Vagina (tissue), 2 donors: ENCODE data around the gene CT47B1. TPM values are rescaled to one million over a fixed set of nuclear protein-coding genes. Genes with fewer than 3 reads are reported as not detected.

Experiments used
- DNase-seq, 2 donors: peaks; one replicate each; pipeline ENCODE4 v3.0.0-alpha.2; 2017; ENCODE audit errors: extremely low spot score in 2 of 2
- H3K27ac ChIP-seq: fragments of 200-600 bp; sonication (generic); one replicate; pipeline ENCODE4 v1.5.1; 2019
- H3K27me3 ChIP-seq: fragments of 200-600 bp; sonication (generic); one replicate; pipeline ENCODE4 v1.5.1; 2019
- H3K36me3 ChIP-seq, 2 donors: fragments of 200-600 bp; sonication (generic); one replicate each; pipeline ENCODE4 v1.5.1; 2017 to 2019
- H3K4me1 ChIP-seq: fragments of 200-600 bp; sonication (generic); one replicate; pipeline ENCODE4 v1.5.1; 2019
- H3K4me3 ChIP-seq, 2 donors: fragments of 200-600 bp; sonication (generic); 1 replicate in 1 of 2; 2 replicates in 1 of 2; pipeline ENCODE4 v1.5.1; 2016 to 2019
- H3K9me3 ChIP-seq: fragments of 200-600 bp; sonication (generic); one replicate; pipeline ENCODE4 v1.5.1; 2019
- CTCF ChIP-seq, 3 experiments: fragments of 450-650 bp in 2 of 3; fragments of 200-600 bp in 1 of 3; sonication (generic) in 1 of 3; IDR thresholded peaks; one replicate each; pipeline ENCODE4 v1.5.1; 2017 to 2019; ENCODE audit warnings: antibody characterized with exemption in 3 of 3, mild to moderate bottlenecking in 2 of 3, moderate library complexity in 2 of 3
- POLR2A ChIP-seq, 2 donors: fragments of 450-650 bp; IDR thresholded peaks; one replicate each; pipeline ENCODE4 v1.6.1; 2017; ENCODE audit warnings: antibody characterized with exemption in 2 of 2, mild to moderate bottlenecking in 2 of 2, moderate library complexity in 2 of 2
- POLR2AphosphoS5 ChIP-seq, 2 donors: sonication (generic); formaldehyde crosslinking; IDR thresholded peaks; one replicate each; pipeline ENCODE4 v1.9.0; 2017; ENCODE audit warnings: antibody characterized with exemption in 2 of 2, mild to moderate bottlenecking in 2 of 2, low read depth in 1 of 2; ENCODE audit not compliant: insufficient read depth in 1 of 2
- intact Hi-C: fragments of 100-400 bp; cut with DNase I; formaldehyde crosslinking; loops from one replicate; pipeline ENCODE4 v1.15.1; 2023
- small RNA-seq: library from RNA; depleted of rRNA; stranded (forward); fragments of <200 nt; gene quantifications from one replicate; pipeline ENCODE3, GENCODE V24; 2016
- total RNA-seq: library from RNA; depleted of rRNA; stranded (reverse); fragments of >200 nt; gene quantifications from one replicate; pipeline ENCODE4 v1.2.3, GENCODE V29; 2016

CT47B1 gene
- total RNA-seq, 1 donor from 2014 or later, result not detected

- H3K9me3 ChIP-seq, result no peaks in the 10 kb centered on the region
- no peaks in the 10 kb centered on the region for H3K36me3 ChIP-seq
- no peak for DNase-seq
- no peak for TF ChIP-seq POLR2A (IDR thresholded peaks at IDR 0.05)
- H3K4me3 ChIP-seq, result no peak overlapping the region
- H3K27me3 ChIP-seq, result no peaks in the 10 kb centered on the region
- intact Hi-C loops, result no loop called here
- H3K4me1 ChIP-seq, result no peaks in the 10 kb centered on the region
- H3K27ac ChIP-seq, result no peak overlapping the region
Measured at GRCh38 chrX:120825146-120825545, 50.5 kb downstream of the CT47B1 start.

DNA sequence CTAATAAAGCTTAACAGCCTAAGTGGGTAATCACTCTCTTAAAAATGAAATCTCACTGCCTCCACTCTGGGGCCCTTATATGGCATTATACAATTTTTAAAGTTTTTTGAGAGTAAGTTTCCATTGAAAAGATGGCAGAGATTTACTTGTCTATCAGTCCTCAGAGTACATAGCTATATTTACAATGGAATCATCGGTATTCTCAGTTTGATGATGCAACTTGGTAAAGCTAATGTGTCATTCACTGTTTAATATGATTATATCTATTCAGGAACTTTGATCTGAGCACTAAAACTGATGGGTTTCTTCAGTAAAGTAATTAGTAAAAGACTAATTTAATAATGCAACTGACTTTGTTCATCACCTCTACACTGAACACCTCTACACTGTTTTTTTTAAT lies 51.6 kb downstream of the CT47B1 start:
- DNase-seq, result no peak
- H3K36me3 ChIP-seq, result no peaks in the 10 kb centered on the region
- no peaks in the 10 kb centered on the region for H3K9me3 ChIP-seq
- no peak overlapping the region for H3K4me3 ChIP-seq
- no peaks in the 10 kb centered on the region for H3K4me1 ChIP-seq
- TF ChIP-seq POLR2AphosphoS5 (IDR thresholded peaks at IDR 0.05; ENCODE audit: insufficient read depth in 1 of 2, low read depth in 1 of 2), result no peak
- no peak for TF ChIP-seq CTCF (IDR thresholded peaks at IDR 0.05)
- no peak for TF ChIP-seq POLR2A (IDR thresholded peaks at IDR 0.05)
- H3K27ac ChIP-seq, result no peak overlapping the region
- no peaks in the 10 kb centered on the region for H3K27me3 ChIP-seq
- intact Hi-C loops, result no loop called here

DNA sequence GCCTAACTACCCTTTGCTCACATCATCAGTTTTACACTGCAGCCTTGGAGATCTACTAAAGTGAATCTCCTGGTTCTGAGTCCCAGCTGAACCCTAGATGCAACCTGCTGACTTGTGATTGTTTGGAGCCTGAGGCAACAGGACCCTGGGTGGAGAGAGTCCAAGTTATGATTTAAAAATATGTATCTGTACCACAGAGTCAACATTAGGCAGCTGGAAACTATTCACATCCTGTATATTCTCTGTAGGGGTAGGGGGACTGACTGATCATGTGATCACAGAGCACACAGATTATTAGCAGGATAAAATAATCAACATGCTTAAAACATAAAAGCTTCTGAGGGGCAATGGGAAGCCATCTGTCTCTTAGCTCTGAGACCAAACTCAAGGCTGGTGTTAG lies 52.1 kb downstream of the CT47B1 start:
- Histone ChIP-seq H3K4me1 (no peaks in the 10 kb centered on the region), H3K36me3 (no peaks in the 10 kb centered on the region), H3K4me3 (no peak overlapping the region), H3K9me3 (no peaks in the 10 kb centered on the region), H3K27ac (no peak overlapping the region), H3K27me3 (no peaks in the 10 kb centered on the region)
- TF ChIP-seq CTCF (IDR thresholded peaks at IDR 0.05) (no peak), POLR2A (IDR thresholded peaks at IDR 0.05) (no peak), POLR2AphosphoS5 (IDR thresholded peaks at IDR 0.05; ENCODE audit: insufficient read depth in 1 of 2, low read depth in 1 of 2) (no peak)
- no peak for DNase-seq
- intact Hi-C loops, result no loop called here

Small RNAs within 50 kb of the gene (small RNA-seq; reads per million reads assigned to genes)
- gene AC008162.1, result not detected

Other genes starting within 250 kb of the CT47B1 start
- 9.6 TPM for gene C1GALT1C1, start 245.8 kb downstream of the CT47B1 start, total RNA-seq
- not detected for gene CT47A11, start 61.3 kb upstream of the CT47B1 start, total RNA-seq
- gene CT47A10, start 66.2 kb upstream of the CT47B1 start, total RNA-seq, result not detected
- not detected for gene CT47A9, start 71.0 kb upstream of the CT47B1 start, total RNA-seq
- not detected for gene CT47A8, start 75.9 kb upstream of the CT47B1 start, total RNA-seq
- gene CT47A7, start 80.7 kb upstream of the CT47B1 start, total RNA-seq, result not detected
- gene CT47A6, start 85.6 kb upstream of the CT47B1 start, total RNA-seq, result not detected
- not detected for gene CT47A5, start 90.5 kb upstream of the CT47B1 start, total RNA-seq
- not detected for gene CT47A4, start 95.3 kb upstream of the CT47B1 start, total RNA-seq
- gene CT47A3, start 100.2 kb upstream of the CT47B1 start, total RNA-seq, result not detected
- gene CT47A2, start 105.1 kb upstream of the CT47B1 start, total RNA-seq, result not detected
- gene CT47A1, start 109.9 kb upstream of the CT47B1 start, total RNA-seq, result not detected
- gene GLUD2, start 171.7 kb upstream of the CT47B1 start, total RNA-seq, result 0.98 TPM